HG03066 (cell line): ENCODE measurements around the gene ASB7.
"Not testable (repeated sequence)": the region's sequence is repeated elsewhere in the genome, so short reads cannot be mapped to it uniquely, and the experiment has no call there.

ENCODE experiments used
- ATAC-seq: cut with Tn5 transposase; IDR thresholded peaks from one replicate; pipeline ENCODE4 v1.9.1; 2021; ENCODE audit warnings: low read depth; ENCODE audit not compliant: unreplicated experiment

ASB7 gene

GRCh38 chr15:100645671-100646070, 43.3 kb downstream of the ASB7 start:
- ATAC-seq = no peak

- ATAC-seq = no peak
These were observed 46.6 kb downstream of the ASB7 start for GRCh38 chr15:100648951-100649350.

- no peak for ATAC-seq
These were observed 48.3 kb downstream of the ASB7 start for GRCh38 chr15:100650685-100651084.

GRCh38 chr15:100651253-100651652, 48.9 kb downstream of the ASB7 start:
- no peak for ATAC-seq

- no peak for ATAC-seq
These were observed 49.7 kb downstream of the ASB7 start for GRCh38 chr15:100652116-100652515.

- ATAC-seq = no peak
These were observed 51.2 kb downstream of the ASB7 start for GRCh38 chr15:100653608-100654007.

GRCh38 chr15:100658895-100659294, 56.5 kb downstream of the ASB7 start:
- no peak for ATAC-seq

GRCh38 chr15:100661156-100661555, 58.8 kb downstream of the ASB7 start:
- ATAC-seq = no peak

GRCh38 chr15:100663086-100663914, 60.9 kb downstream of the ASB7 start:
- no peak for ATAC-seq

- ATAC-seq = no peak
These were observed 61.5 kb downstream of the ASB7 start for GRCh38 chr15:100663915-100664281.

GRCh38 chr15:100665570-100665969, 63.2 kb downstream of the ASB7 start:
- no peak for ATAC-seq

- ATAC-seq = no peak
These were observed 65.3 kb downstream of the ASB7 start for GRCh38 chr15:100667405-100668347.

- no peak for ATAC-seq
These were observed 66.0 kb downstream of the ASB7 start for GRCh38 chr15:100668348-100668745.

GRCh38 chr15:100669260-100669659, 66.9 kb downstream of the ASB7 start:
- ATAC-seq = no peak

GRCh38 chr15:100670505-100671021, 68.2 kb downstream of the ASB7 start:
- ATAC-seq = no peak

- ATAC-seq = no peak
These were observed 68.8 kb downstream of the ASB7 start for GRCh38 chr15:100671124-100671680.

GRCh38 chr15:100671858-100672543, 69.6 kb downstream of the ASB7 start:
- ATAC-seq = no peak

- no peak for ATAC-seq
These were observed 70.6 kb downstream of the ASB7 start for GRCh38 chr15:100672959-100673358.

GRCh38 chr15:100679151-100679550, 76.8 kb downstream of the ASB7 start:
- ATAC-seq = not testable (repeated sequence)

GRCh38 chr15:100680726-100681125, 78.3 kb downstream of the ASB7 start:
- no peak for ATAC-seq
